Eye (tissue), 1 donor: ENCODE data around the gene HTR3B.

Experiments used
- DNase-seq: peaks from one replicate; pipeline ENCODE4 v3.0.0-alpha.2; 2015

The HTR3B gene

DNA sequence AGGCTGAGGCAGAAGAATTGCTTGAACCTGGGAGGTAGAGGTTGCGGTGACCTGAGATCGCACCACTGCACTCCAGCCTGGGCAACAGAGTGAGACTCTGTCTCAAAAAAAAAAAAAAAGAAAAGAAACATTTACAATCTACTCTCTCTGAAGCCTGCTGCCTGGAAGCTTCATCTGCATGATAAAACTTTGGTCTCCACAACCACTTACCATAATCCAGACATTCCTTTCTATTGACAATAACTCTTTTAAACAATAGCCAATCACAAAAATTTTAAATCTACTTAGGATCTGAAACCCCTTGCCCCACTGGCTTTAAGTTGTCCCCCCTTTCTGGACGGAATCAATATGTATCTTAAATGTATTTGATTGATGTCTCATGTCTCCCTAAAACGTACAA is 45.3 kb downstream of the HTR3B start:
- DNase-seq = no peak

GRCh38 chr11:113951537-113951936 is 46.9 kb downstream of the HTR3B start:
- DNase-seq = peak; percentile 33

GRCh38 chr11:113952070-113952469 is 47.5 kb downstream of the HTR3B start:
- DNase-seq = peak; percentile 27

DNA sequence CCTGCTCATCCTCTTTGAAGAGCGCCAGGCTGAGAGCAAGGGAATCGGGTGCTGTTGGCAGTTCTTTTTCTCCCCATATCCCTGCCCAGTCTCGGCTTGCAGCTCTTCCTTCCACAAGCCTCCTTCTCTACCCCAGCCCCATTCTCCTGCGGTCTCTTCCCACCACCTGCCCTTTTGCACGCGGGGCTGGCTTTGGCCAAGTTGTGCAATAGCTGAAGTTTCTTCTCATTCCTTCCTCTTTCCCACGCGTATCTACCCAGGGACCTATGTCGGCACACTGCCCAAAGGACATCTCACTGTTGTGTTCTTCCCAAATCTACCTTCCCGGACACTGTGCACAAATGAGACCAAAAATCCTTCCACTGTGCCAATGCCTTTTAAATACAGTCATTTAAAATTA is 48.0 kb downstream of the HTR3B start:
- no peak for DNase-seq

GRCh38 chr11:113954235-113954634 is 49.6 kb downstream of the HTR3B start:
- DNase-seq = no peak

- peak; percentile 63 for DNase-seq
These were observed 52.4 kb downstream of the HTR3B start for GRCh38 chr11:113956986-113957385.

DNA sequence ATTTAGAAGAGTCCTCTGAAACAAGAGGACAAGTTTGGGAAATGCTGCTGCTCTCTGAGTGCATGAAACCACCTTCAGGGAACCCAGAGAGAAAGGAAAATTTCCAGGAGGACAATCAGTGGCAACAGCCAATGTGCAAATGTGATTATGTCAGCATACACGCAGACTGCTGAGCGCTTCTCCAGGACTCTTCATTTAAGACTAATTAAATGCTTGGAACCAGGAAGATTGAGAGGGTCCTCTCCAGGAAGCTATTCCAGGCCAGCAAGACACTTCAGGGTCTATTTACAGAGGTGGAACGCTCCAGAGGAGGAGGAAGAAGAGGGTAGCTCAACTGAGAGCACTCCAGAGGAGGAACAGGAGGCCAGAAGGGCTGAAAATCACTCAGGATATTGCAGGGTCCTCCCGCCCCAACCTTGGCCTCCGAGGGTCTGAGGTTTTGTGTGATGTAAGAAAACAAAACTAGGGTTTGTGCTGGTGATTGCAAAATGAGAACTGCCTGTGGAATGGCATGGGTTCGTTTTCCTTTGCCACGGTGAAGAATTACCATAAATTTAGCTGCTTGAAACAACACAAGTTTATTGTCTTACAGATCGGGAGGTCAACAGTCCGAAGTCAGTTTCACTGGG is 56.2 kb downstream of the HTR3B start:
- DNase-seq = no peak

DNA sequence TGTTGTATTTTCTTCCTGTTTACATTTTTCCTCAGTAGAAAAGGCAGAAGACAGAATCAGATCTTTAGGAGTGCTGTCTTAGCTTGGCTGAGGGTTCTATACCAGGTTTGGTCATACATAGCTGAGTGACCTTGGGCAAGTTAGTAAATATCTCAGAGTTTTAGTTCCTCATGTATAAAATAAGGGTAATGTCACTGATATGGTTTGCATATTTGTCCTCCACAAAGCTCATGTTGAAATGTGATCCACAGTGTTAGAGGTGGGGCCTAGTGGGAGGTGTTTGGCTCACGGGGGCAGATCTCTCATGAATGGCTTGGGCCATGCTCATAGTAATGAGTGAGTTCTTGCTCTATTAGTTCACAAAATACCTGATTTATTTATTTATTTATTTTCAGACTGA is 62.8 kb downstream of the HTR3B start:
- DNase-seq = no peak

GRCh38 chr11:113971506-113972195 is 67.1 kb downstream of the HTR3B start:
- DNase-seq = no peak

DNA sequence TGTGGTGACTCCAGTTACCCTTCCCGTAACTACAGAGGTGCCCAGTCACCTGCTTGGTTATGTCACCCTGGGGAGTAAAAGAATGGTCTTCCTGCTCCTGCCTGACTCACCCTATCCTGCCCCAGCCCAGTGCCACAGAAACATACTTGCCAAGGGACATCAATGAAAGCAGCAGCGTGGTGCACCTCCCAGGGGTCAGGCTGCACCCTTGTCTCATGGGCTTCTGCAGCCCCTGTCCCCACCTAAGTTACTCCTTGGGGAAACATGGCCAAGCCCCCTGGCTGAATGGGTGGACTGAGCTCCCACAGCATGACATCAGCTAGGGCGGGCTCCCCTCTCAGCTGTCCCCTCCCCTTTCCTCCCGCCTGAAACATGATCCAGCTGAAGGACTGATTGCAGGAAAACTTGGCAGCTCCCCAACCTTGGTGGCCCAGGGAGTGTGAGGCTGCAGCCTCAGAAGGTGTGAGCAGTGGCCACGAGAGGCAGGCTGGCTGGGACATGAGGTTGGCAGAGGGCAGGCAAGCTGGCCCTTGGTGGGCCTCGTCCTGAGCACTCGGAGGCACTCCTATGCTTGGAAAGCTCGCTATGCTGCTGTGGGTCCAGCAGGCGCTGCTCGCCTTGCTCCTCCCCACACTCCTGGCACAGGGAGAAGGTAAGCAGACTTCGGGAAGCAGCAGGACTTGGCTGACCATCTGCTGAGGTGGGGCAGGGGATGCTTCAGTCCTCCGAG is 70.3 kb downstream of the HTR3B start, which contains the start of gene HTR3A:
Gene HTR3A, plus strand, starts transcription at position 368 of the 730 bp plus-strand sequence. Its CDS starts 218 bp downstream, at position 586.
- DNase-seq = peak; percentile 81

DNA sequence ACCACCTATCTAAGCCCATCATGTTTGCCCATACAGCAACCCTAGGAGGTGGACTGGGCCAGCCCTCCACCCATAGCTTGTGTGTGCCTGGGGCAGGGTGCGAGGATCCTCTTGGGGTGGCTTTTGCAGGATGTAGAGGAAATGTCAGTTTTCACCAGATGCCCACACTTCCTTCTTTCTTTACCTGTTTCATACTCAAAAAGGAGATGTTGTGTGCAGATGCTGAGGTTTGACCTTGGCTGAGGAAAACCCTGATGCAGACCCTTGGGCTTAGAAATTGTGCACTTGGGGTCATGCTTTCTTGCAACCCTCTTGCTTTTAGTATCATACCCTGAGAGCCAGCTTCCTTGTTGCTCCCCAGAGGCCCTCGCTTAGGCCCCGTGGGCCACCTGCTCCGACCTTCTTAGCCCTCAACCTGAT is 72.5 kb downstream of the HTR3B start:
- no peak for DNase-seq

DNA sequence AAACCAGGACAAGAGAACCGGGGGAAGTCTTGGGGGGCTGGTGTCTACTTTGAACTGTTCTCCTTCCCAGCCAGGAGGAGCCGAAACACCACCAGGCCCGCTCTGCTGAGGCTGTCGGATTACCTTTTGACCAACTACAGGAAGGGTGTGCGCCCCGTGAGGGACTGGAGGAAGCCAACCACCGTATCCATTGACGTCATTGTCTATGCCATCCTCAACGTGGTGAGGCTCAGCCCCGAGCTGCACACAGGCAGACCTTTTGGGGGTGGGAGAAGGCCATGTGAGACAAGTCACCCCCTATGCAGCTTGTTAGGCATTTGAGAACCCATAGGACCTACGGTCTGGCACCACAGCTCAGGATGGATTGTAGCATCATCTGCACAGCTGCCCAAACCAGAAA is 73.1 kb downstream of the HTR3B start:
- no peak for DNase-seq

DNA sequence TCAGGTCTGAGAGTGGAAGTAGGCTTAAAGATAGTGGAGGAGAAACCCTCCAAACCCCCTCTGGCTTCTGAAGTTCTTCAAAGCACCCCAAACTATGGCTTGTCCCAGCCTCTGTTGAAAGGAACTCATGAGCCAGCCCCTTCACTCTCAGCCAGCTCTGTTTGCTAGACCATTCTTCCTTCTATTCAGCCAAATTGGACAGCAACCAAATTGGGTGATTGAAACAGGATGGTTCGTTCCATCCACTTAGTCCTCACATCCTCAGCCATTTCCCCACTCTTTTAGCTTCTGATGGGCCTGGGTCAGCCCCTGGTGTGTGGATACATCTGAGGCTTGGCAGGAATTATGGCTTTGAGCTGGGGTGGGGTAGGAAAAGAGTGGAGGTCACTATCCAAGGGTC is 74.8 kb downstream of the HTR3B start:
- peak; percentile 19 for DNase-seq

GRCh38 chr11:113980785-113981184 is 76.2 kb downstream of the HTR3B start:
- DNase-seq = no peak

DNA sequence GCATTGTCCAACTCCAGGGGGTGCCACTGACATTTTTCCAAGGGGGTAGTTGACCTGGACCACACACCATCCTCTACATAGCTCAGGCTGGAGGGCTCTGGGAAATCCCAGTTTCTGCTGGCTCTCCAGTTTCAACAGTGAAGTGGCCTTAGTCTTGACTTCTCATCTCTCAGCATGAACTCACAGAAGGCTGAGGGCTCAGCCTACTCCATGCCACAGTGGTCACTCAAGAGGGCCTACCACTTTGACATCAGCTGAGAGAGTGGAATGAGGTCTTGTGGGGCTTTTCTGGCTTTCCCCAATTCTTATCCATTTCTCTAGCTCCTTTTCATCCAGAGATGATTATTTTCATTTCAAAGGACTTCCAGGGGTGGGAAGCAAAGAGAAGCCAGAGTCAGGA is 77.7 kb downstream of the HTR3B start:
- no peak for DNase-seq

GRCh38 chr11:113984781-113985180 is 80.2 kb downstream of the HTR3B start:
- DNase-seq = no peak

- no peak for DNase-seq
These were observed 81.3 kb downstream of the HTR3B start for GRCh38 chr11:113985906-113986305.

DNA sequence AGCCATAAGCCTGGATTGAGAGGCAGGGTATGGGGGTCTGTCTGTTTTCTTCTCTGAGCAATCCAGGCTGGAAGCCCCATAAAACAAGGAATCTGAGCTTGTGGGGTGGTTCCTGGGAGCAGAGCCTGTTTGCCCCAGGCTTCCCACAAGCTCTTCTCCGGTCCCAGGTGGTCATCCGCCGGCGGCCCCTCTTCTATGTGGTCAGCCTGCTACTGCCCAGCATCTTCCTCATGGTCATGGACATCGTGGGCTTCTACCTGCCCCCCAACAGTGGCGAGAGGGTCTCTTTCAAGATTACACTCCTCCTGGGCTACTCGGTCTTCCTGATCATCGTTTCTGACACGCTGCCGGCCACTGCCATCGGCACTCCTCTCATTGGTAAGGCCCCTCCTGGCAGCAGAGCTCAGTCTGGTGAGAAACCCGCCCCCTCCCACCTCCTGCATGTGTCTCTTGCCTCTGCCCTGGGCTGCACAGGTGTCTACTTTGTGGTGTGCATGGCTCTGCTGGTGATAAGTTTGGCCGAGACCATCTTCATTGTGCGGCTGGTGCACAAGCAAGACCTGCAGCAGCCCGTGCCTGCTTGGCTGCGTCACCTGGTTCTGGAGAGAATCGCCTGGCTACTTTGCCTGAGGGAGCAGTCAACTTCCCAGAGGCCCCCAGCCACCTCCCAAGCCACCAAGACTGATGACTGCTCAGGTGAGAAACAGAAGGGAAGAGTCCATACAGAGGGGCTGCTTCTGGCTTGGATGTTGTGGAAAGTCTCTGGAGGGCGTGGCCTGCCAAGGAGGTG is 82.0 kb downstream of the HTR3B start:
- DNase-seq = no peak

DNA sequence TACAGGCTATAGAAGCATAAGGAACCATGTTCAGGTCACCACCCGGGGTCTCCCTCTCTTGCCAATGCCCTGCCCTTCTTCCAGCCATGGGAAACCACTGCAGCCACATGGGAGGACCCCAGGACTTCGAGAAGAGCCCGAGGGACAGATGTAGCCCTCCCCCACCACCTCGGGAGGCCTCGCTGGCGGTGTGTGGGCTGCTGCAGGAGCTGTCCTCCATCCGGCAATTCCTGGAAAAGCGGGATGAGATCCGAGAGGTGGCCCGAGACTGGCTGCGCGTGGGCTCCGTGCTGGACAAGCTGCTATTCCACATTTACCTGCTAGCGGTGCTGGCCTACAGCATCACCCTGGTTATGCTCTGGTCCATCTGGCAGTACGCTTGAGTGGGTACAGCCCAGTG is 84.8 kb downstream of the HTR3B start:
- DNase-seq = no peak

- DNase-seq = no peak
These were observed 85.3 kb downstream of the HTR3B start for GRCh38 chr11:113989916-113990315.

DNA sequence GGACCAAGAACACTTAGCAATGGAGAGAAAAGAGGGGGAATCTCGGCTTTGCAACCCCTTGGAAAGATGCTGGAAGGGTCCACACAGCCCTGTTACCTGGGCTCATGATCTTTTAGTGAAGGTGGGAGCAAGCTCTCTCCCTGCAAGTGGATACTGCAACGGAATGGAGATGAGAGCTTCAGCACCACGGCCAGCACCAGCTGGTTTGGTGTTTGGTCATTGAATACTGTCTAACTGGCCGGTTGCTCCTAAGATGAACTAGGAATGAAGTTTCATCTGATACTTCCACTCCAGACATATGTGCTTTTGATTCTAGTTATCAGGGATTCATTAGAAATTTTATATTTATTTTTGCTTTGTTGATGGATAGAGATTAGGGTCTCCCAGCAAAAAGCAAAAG is 86.6 kb downstream of the HTR3B start:
- DNase-seq = peak; percentile 84

- no peak for DNase-seq
These were observed 87.3 kb downstream of the HTR3B start for GRCh38 chr11:113991718-113992458.
